HCT116 (cell line): Measurements from ENCODE around the gene CMTM6. TPM values are rescaled to one million over a fixed set of nuclear protein-coding genes. Genes with fewer than 3 reads are reported as not detected.
A peak's percentile ranks its signal among the peaks of the same experiment; 100 is the strongest.

Experiments used
- ATAC-seq: fragments of 200-7000 bp; cut with Tn5 transposase; 2 replicates; pipeline ENCODE4 v1.9.1; 2020; ENCODE audit warnings: mild to moderate bottlenecking, moderate library complexity
- BruUV-seq: library from RNA; stranded (reverse); fragments of 400-500 nt; replicated peaks from 2 replicates; lab custom pipeline; 2021; lab: Mats Ljungman, UMichigan
- CTCF ChIA-PET: fragments of 300-600 bp; sonication (Branson Sonifier 250); formaldehyde crosslinking; loops from one replicate; lab custom pipeline; 2021; ENCODE audit warnings: antibody characterized with exemption; lab: Charles Lee
- POLR2A ChIA-PET: fragments of 300-600, 350-600 bp; sonication (Branson Sonifier 250); formaldehyde crosslinking; loops from one replicate; lab custom pipeline; 2021; ENCODE audit warnings: antibody characterized with exemption; lab: Charles Lee
- RAD21 ChIA-PET, 2 experiments: fragments of 300-600 bp; sonication (Branson Sonifier 250); formaldehyde crosslinking; loops; one replicate each; lab custom pipeline; 2023; ENCODE audit warnings: low total read pairs in 2 of 2; ENCODE audit not compliant: uncharacterized antibody in 2 of 2, unreplicated experiment in 2 of 2, low non-redundant PET in 1 of 2; lab: Charles Lee
- DNase-seq: peaks from one replicate; pipeline ENCODE4 v3.0.0-alpha.2; 2010; ENCODE audit warnings: low read depth, low spot score
- H2AFZ ChIP-seq: fragments of 200-600 bp; shearing (Covaris generic), sonication (generic); 2 replicates; pipeline ENCODE4 v1.6.1; 2017; ENCODE audit warnings: low read depth, mixed run types, mixed read lengths, antibody characterized with exemption, low read length; ENCODE audit not compliant: poor library complexity, severe bottlenecking
- H3K27ac ChIP-seq: 2 replicates; pipeline ENCODE4 v1.5.1; 2012; ENCODE audit warnings: low read depth, low read length
- H3K27me3 ChIP-seq: fragments of 200-600 bp; sonication (generic); 2 replicates; pipeline ENCODE4 v1.6.1; 2016; ENCODE audit warnings: mixed run types, low read length, mixed read lengths; ENCODE audit not compliant: insufficient read depth
- H3K36me3 ChIP-seq, 2 experiments: fragments of 200-500 bp in 1 of 2; fragments of 200-600 bp in 1 of 2; sonication (Bioruptor generic) in 1 of 2; sonication (generic) in 1 of 2; 2 replicates each; pipeline versions ENCODE4 v1.5.1 to v1.6.1; 2014 to 2016; ENCODE audit warnings: low read length in 2 of 2, inconsistent platforms in 1 of 2, mixed read lengths in 1 of 2, mixed run types in 1 of 2; ENCODE audit not compliant: insufficient read depth in 2 of 2, control insufficient read depth in 1 of 2
- H3K4me1 ChIP-seq, 2 experiments: fragments of 200-600 bp in 1 of 2; sonication (generic) in 1 of 2; 2 replicates each; pipeline versions ENCODE4 v1.5.1 to v1.6.1; 2012 to 2017; ENCODE audit warnings: low read length in 2 of 2, inconsistent platforms in 1 of 2, mild to moderate bottlenecking in 1 of 2, mixed read lengths in 1 of 2, mixed run types in 1 of 2, moderate library complexity in 1 of 2; ENCODE audit not compliant: insufficient read depth in 2 of 2, control insufficient read depth in 1 of 2
- H3K4me2 ChIP-seq: fragments of 200-600 bp; sonication (generic); 2 replicates; pipeline ENCODE4 v1.6.1; 2017; ENCODE audit warnings: mixed run types, low read length, mixed read lengths
- H3K4me3 ChIP-seq, 2 experiments: fragments of 200-600 bp in 1 of 2; sonication (generic) in 1 of 2; replicated peaks in 1 of 2; 2 replicates each; pipeline ENCODE4 v1.5.1; 2011 to 2016; ENCODE audit warnings: low read length in 2 of 2, control low read depth in 1 of 2, low read depth in 1 of 2, mild to moderate bottlenecking in 1 of 2, mixed read lengths in 1 of 2, mixed run types in 1 of 2
- H3K79me2 ChIP-seq: fragments of 200-600 bp; sonication (generic); 2 replicates; pipeline ENCODE4 v1.6.1; 2017; ENCODE audit warnings: mild to moderate bottlenecking, mixed run types, low read length, moderate library complexity, mixed read lengths; ENCODE audit not compliant: insufficient read depth
- H3K9ac ChIP-seq: fragments of 200-600 bp; sonication (generic); 2 replicates; pipeline ENCODE4 v1.6.1; 2016; ENCODE audit warnings: low read length, mixed read lengths
- H3K9me2 ChIP-seq: fragments of 200-600 bp; sonication (generic), shearing (Covaris generic); 2 replicates; pipeline ENCODE4 v1.6.1; 2017; ENCODE audit warnings: mixed run types, mild to moderate bottlenecking, moderate library complexity; ENCODE audit not compliant: insufficient read depth
- H3K9me3 ChIP-seq, 2 experiments: fragments of 200-500 bp in 1 of 2; fragments of 200-600 bp in 1 of 2; sonication (Bioruptor generic) in 1 of 2; sonication (generic) in 1 of 2; 2 replicates each; pipeline ENCODE4 v1.6.1; 2014 to 2017; ENCODE audit warnings: low read length in 2 of 2, mixed read lengths in 2 of 2, inconsistent platforms in 1 of 2, low read depth in 1 of 2, mild to moderate bottlenecking in 1 of 2, mixed run types in 1 of 2, moderate library complexity in 1 of 2; ENCODE audit not compliant: control insufficient read depth in 1 of 2, insufficient read depth in 1 of 2
- H4K20me1 ChIP-seq: fragments of 200-600 bp; sonication (generic), shearing (Covaris generic); 2 replicates; pipeline ENCODE4 v1.6.1; 2017; ENCODE audit warnings: mixed run types, mild to moderate bottlenecking, moderate library complexity; ENCODE audit not compliant: insufficient read depth
- CBX3 ChIP-seq: IDR thresholded peaks from 2 replicates; pipeline ENCODE4 v1.6.1; 2012; ENCODE audit warnings: low read depth
- ELF1 ChIP-seq: IDR thresholded peaks from 2 replicates; pipeline ENCODE4 v1.6.1; 2012; ENCODE audit warnings: low read depth, borderline replicate concordance
- EZH2 ChIP-seq: fragments of 200-600 bp; sonication (generic); IDR thresholded peaks from 2 replicates; pipeline ENCODE4 v1.6.1; 2017; ENCODE audit warnings: antibody characterized with exemption, mixed run types
- FOSL1 ChIP-seq: IDR thresholded peaks from 2 replicates; pipeline ENCODE4 v1.6.1; 2012; ENCODE audit warnings: low read depth
- JUND ChIP-seq: IDR thresholded peaks from 2 replicates; pipeline ENCODE4 v1.6.1; 2012
- POLR2A ChIP-seq: IDR thresholded peaks from 2 replicates; pipeline ENCODE4 v1.7.0; 2011; ENCODE audit warnings: borderline replicate concordance; ENCODE audit not compliant: insufficient read depth, insufficient read length; ENCODE audit errors: extremely low read depth
- POLR2AphosphoS5 ChIP-seq: IDR thresholded peaks from 2 replicates; pipeline ENCODE4 v1.6.1; 2011; ENCODE audit warnings: mild to moderate bottlenecking, low read depth, low read length, moderate library complexity
- RAD21 ChIP-seq: IDR thresholded peaks from 2 replicates; pipeline ENCODE4 v1.6.1; 2012; ENCODE audit warnings: low read depth, mild to moderate bottlenecking
- SIN3A ChIP-seq: IDR thresholded peaks from 2 replicates; pipeline ENCODE4 v1.6.1; 2012; ENCODE audit warnings: low read depth
- SP1 ChIP-seq: IDR thresholded peaks from 2 replicates; pipeline ENCODE4 v1.6.1; 2012; ENCODE audit warnings: low read depth
- YY1 ChIP-seq: IDR thresholded peaks from 2 replicates; pipeline ENCODE4 v1.6.1; 2011; ENCODE audit warnings: low read length, low read depth, moderate library complexity, mild to moderate bottlenecking; ENCODE audit not compliant: insufficient replicate concordance; ENCODE audit errors: extremely low read depth
- ZFX ChIP-seq: fragments of 450-650 bp; IDR thresholded peaks from 2 replicates; pipeline ENCODE4 v1.6.1; 2017
- intact Hi-C: fragments of 100-400 bp; cut with micrococcal nuclease; formaldehyde crosslinking; loops from 2 replicates; pipeline ENCODE4 v1.10.0; 2022
- total RNA-seq: library from RNA; stranded (reverse); gene quantifications from one replicate; pipeline ENCODE4 v1.2.1, GENCODE V29; 2021; ENCODE audit not compliant: unreplicated experiment
- TF ChIP-seq, protein P1 (sequence below): IDR thresholded peaks from 2 replicates; pipeline ENCODE4 v1.6.1; 2012
- TF ChIP-seq, protein P2 (sequence below): IDR thresholded peaks from 2 replicates; pipeline ENCODE4 v1.6.1; 2012

Gene CMTM6
- total RNA-seq, 1 experiment from 2014 or later: 41.1 TPM

DNA sequence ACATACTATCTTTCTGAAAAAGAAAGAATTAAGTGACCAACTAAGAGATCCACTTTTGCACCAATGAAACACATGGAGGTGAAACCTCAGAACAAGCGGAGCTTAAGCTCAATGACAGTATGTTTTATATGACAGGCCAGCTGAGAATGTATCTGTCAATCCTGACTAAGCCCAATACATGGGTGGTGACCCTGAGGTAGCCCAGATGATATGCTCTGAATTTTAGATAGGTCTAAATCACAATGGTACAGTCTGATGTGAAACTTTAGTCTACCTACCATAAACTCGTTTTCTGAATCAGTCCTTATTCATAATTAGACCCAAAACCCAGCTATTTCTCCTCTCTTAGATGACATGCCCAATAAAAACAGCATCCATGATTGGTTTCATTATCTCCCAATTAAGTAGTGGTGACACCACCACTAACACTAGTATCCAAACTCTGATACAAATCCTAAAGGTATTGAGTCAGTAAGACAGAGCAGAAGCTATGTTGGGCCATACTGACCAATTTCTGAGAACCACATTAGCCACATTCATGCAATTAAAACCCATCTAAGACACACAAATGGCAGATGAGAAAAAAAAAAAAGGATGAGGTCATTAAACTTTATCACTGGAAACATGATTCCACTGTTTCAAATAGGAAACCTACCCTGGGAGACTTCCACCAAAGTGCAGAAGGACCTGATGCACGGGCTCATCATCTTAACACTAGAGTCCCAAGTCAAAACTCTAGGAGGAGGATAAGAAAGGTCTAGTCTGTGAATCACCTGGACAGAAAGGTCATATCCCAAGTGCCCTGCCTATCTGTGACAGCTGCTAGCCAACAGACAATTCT lies 20.6 kb downstream of the CMTM6 start:
- Histone ChIP-seq H3K79me2 (no peaks in the 10 kb centered on the region; the same call in 1 of the 2 replicates), H3K9me3 (no peaks in the 10 kb centered on the region), H4K20me1 (no peaks in the 10 kb centered on the region), H3K9me2 (no peaks in the 10 kb centered on the region), H3K4me3 (no peak overlapping the region), H3K9ac (no peak overlapping the region), H3K4me2 (no peak overlapping the region), H3K4me1 (no peaks in the 10 kb centered on the region), H3K27me3 (no peaks in the 10 kb centered on the region), H3K36me3 (peaks cover 3 to 4% of the 10 kb centered on the region in 2 experiments; a peak in 1 of 4 replicates), H3K27ac (no peak overlapping the region), H2AFZ (no peak overlapping the region)
- BruUV-seq: TSS peak; percentile 29
- no peak for DNase-seq
- ChIA-PET CTCF (no interaction called here), POLR2A (no interaction called here), RAD21 (no interaction called here)
- ATAC-seq: no peak
- intact Hi-C loops: no loop called here
- TF ChIP-seq, protein P1, sequence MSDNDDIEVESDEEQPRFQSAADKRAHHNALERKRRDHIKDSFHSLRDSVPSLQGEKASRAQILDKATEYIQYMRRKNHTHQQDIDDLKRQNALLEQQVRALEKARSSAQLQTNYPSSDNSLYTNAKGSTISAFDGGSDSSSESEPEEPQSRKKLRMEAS: no peak
- no peak for TF ChIP-seq JUND
- no peak for TF ChIP-seq SIN3A
- TF ChIP-seq POLR2AphosphoS5: no peak
- TF ChIP-seq FOSL1: no peak
- TF ChIP-seq ZFX: no peak
- no peak for TF ChIP-seq ELF1
- TF ChIP-seq CBX3: no peak
- TF ChIP-seq EZH2: no peak
- TF ChIP-seq, protein P2, sequence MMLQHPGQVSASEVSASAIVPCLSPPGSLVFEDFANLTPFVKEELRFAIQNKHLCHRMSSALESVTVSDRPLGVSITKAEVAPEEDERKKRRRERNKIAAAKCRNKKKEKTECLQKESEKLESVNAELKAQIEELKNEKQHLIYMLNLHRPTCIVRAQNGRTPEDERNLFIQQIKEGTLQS: no peak
- no peak for TF ChIP-seq SP1
- no peak for TF ChIP-seq YY1
- TF ChIP-seq POLR2A: no peak
- TF ChIP-seq RAD21: no peak
